ENCODE data around the gene VPS8. TPM values are rescaled to one million over a fixed set of nuclear protein-coding genes. Genes with fewer than 3 reads are reported as not detected.

The VPS8 gene
- total RNA-seq, 1 experiment from 2014 or later, result 72.3 TPM

DNA sequence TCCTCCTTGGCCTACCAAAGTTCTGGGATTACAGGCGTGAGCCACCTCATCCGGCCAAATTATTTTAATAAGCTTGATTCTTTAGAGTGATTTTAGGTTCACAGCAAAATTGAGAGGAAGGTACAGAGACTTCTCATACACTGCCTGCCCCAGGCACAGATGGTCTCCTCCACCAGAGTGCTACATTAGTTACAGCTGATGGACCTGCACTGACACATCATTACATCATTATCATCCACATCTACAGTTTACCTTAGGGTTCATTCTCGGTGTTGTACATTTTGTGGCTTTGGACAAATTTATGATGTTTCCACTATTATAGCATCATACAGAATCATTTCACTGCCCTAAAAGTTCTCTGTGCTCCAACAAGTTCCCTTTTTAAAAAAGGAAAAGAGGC lies 4.4 kb upstream of the VPS8 start:
- Histone ChIP-seq H3K4me3 (ENCODE audit: low read depth in 2 of 2, low read length in 2 of 2) (no peak overlapping the region), H3K27me3 (ENCODE audit: control insufficient read depth, insufficient read depth, low read length) (no peaks in the 10 kb centered on the region; the same call in 1 of the 2 replicates), H3K27ac (ENCODE audit: low read length) (no peak overlapping the region), H3K36me3 (ENCODE audit: control insufficient read depth, insufficient read depth, low read length) (peaks cover 2% of the 10 kb centered on the region; the same call in 1 of the 2 replicates), H3K9me3 (ENCODE audit: control insufficient read depth, insufficient read depth, low read depth, low read length) (no peaks in the 10 kb centered on the region), H3K4me1 (ENCODE audit: control insufficient read depth, insufficient read depth, low read length) (peaks cover 5% of the 10 kb centered on the region; the same call in 1 of the 2 replicates)
- ChIA-PET POLR2A (no interaction called here), CTCF (no interaction called here)
- ATAC-seq (no peak), DNase-seq (ENCODE audit: low read depth, low spot score) (no peak)
- intact Hi-C loops (cut with micrococcal nuclease; ENCODE audit: unreplicated experiment) (no loop called here), in situ Hi-C loops (cut with HindIII; ENCODE audit: low pct_unique_long_range_greater_than_20kb, low sequenced_read_pairs) (no loop called here)
- TF ChIP-seq, protein P1, sequence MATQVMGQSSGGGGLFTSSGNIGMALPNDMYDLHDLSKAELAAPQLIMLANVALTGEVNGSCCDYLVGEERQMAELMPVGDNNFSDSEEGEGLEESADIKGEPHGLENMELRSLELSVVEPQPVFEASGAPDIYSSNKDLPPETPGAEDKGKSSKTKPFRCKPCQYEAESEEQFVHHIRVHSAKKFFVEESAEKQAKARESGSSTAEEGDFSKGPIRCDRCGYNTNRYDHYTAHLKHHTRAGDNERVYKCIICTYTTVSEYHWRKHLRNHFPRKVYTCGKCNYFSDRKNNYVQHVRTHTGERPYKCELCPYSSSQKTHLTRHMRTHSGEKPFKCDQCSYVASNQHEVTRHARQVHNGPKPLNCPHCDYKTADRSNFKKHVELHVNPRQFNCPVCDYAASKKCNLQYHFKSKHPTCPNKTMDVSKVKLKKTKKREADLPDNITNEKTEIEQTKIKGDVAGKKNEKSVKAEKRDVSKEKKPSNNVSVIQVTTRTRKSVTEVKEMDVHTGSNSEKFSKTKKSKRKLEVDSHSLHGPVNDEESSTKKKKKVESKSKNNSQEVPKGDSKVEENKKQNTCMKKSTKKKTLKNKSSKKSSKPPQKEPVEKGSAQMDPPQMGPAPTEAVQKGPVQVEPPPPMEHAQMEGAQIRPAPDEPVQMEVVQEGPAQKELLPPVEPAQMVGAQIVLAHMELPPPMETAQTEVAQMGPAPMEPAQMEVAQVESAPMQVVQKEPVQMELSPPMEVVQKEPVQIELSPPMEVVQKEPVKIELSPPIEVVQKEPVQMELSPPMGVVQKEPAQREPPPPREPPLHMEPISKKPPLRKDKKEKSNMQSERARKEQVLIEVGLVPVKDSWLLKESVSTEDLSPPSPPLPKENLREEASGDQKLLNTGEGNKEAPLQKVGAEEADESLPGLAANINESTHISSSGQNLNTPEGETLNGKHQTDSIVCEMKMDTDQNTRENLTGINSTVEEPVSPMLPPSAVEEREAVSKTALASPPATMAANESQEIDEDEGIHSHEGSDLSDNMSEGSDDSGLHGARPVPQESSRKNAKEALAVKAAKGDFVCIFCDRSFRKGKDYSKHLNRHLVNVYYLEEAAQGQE (IDR thresholded peaks at IDR 0.05; ENCODE audit: insufficient read depth in 1 of 2, low read depth in 2 of 2, low read length in 1 of 2), result no peak
- TF ChIP-seq TCF7L2 (IDR thresholded peaks at IDR 0.05; ENCODE audit: low read depth, low read length) (no peak), POLR2AphosphoS5 (IDR thresholded peaks at IDR 0.05; ENCODE audit: low read depth, low read length) (no peak), SIN3A (IDR thresholded peaks at IDR 0.05; ENCODE audit: borderline replicate concordance, insufficient read depth, low read depth, low read length) (no peak)
- TF ChIP-seq, protein P2, sequence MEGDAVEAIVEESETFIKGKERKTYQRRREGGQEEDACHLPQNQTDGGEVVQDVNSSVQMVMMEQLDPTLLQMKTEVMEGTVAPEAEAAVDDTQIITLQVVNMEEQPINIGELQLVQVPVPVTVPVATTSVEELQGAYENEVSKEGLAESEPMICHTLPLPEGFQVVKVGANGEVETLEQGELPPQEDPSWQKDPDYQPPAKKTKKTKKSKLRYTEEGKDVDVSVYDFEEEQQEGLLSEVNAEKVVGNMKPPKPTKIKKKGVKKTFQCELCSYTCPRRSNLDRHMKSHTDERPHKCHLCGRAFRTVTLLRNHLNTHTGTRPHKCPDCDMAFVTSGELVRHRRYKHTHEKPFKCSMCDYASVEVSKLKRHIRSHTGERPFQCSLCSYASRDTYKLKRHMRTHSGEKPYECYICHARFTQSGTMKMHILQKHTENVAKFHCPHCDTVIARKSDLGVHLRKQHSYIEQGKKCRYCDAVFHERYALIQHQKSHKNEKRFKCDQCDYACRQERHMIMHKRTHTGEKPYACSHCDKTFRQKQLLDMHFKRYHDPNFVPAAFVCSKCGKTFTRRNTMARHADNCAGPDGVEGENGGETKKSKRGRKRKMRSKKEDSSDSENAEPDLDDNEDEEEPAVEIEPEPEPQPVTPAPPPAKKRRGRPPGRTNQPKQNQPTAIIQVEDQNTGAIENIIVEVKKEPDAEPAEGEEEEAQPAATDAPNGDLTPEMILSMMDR (IDR thresholded peaks at IDR 0.05), result no peak
- no TSS peak for BruUV-seq (replicated peaks)

DNA sequence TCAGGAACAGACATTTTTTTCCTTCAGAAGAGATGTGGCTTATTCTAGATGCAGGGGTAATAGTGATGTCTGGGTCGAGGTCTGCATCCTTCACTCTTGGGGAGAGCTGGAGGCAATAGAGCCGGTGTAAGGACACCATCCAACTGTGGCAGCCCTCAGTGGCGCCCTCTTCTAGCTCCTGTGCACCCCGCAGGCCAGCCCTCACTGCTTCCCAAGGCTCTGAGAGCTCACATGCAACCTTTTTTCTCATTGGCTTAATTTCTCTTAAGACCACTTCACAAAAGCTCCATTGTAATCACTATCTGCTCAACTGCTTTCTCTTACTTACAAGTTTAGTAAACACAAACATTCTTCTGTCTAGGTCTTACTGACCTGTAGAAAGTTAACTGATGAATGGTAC lies 3.9 kb upstream of the VPS8 start:
- Histone ChIP-seq H3K4me3 (ENCODE audit: low read depth in 2 of 2, low read length in 2 of 2) (no peak overlapping the region), H3K27me3 (ENCODE audit: control insufficient read depth, insufficient read depth, low read length) (no peaks in the 10 kb centered on the region; the same call in 1 of the 2 replicates), H3K4me1 (ENCODE audit: control insufficient read depth, insufficient read depth, low read length) (peaks cover 7% of the 10 kb centered on the region), H3K9me3 (ENCODE audit: control insufficient read depth, insufficient read depth, low read depth, low read length) (no peaks in the 10 kb centered on the region), H3K27ac (ENCODE audit: low read length) (no peak overlapping the region), H3K36me3 (ENCODE audit: control insufficient read depth, insufficient read depth, low read length) (peaks cover 4% of the 10 kb centered on the region; the same call in 1 of the 2 replicates)
- DNase-seq (ENCODE audit: low read depth, low spot score) (no peak), ATAC-seq (no peak)
- intact Hi-C loops (cut with micrococcal nuclease; ENCODE audit: unreplicated experiment) (no loop called here), in situ Hi-C loops (cut with HindIII; ENCODE audit: low pct_unique_long_range_greater_than_20kb, low sequenced_read_pairs) (no loop called here)
- POLR2A ChIA-PET, result interaction anchor here (0.6 kb wide), 1 partner anchor 256 kb away, joined by 4 read pairs; no protein-coding TSS in a partner anchor
- TF ChIP-seq SIN3A (IDR thresholded peaks at IDR 0.05; ENCODE audit: borderline replicate concordance, insufficient read depth, low read depth, low read length), result no peak
- TF ChIP-seq, protein P2 (IDR thresholded peaks at IDR 0.05), result peak; percentile 49
- no TSS peak for BruUV-seq (replicated peaks)
- CTCF ChIA-PET, result interaction anchor here (0.6 kb wide), 1 partner anchor 148 kb away, joined by 6 read pairs; no protein-coding TSS in a partner anchor

Measured in Panc1 (cell line).